GM21737 (cell line): ENCODE results near the gene PLEKHN1.

Experiments used
- ATAC-seq: cut with Tn5 transposase; IDR thresholded peaks from one replicate; pipeline ENCODE4 v1.9.1; 2021; ENCODE audit warnings: mild to moderate bottlenecking, moderate library complexity; ENCODE audit not compliant: unreplicated experiment

PLEKHN1 gene

GRCh38 chr1:966135-966703 lies at the start of gene PLEKHN1:
PLEKHN1 (plus strand) TSS chr1:966482; CDS start chr1:966532, 50 bp downstream.
- ATAC-seq: peak; percentile 19

DNA sequence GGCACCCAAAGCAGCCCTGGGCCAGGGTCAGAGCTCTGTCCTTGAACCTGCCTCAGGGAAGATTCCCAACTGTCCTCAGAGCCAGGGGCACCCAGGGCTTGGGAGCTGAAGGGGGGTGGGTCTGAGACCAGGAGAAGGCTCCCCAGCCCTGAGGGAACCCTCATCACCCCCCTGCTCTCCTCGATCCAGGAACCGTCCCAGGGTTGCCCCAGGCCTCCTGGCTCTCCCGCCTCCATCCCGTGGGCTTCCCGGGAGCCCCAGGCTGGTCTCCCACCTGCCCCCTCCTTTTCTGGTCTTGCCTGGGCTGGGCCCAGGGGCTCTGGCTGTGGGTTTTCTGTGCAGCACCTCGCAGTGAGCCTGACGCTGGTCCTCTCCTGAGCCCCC lies 49.2 kb upstream of the PLEKHN1 start:
- ATAC-seq: no peak

DNA sequence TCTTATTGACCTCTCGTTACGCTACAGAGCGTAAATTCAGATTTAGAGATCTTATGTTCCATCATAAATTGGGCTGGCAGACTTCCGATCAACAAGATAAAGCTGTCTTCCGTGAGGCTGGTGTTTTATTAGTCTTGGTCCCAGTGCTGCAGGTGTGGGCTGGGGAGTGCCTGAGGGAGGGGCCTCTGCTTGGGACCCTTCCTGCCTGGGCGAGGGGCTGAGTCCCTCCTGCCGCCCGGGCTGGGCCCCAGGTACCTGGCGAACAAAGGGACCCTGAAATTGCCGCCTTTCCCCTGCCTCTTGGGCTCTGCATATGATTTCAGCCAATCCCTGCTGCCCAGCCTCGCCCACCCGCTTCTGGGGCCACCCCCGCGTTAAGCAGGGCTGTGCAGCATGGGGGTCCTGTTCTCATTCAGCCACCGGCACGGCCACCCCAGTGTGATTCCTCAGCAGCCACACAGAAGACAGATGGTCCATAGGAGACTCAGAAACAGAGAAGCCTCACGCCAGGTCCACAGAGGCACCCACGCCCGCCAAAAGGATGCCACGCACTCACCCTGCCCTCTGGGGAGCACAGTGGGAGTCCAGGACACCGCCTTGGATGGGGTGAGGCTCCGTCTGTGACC lies 48.7 kb upstream of the PLEKHN1 start:
- no peak for ATAC-seq

DNA sequence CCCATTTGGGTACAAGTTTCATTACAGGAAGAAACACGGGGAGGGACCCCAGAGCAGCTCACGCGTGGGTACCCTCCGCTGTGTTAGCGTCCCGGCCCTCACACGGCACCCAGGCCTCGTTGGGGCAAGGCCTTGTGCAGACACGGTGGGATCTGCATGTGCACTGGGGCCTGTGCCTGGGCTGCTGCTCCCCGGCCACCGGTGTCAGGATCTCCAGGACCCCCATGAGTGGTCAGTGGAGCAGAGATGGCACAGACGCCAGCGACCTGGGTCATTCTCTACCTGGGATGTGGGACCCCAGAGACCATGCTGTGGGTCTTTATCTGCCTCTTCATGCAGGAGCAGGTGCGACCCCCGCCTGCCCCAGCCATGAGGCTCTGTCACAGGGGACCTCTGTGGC lies 47.9 kb upstream of the PLEKHN1 start:
- no peak for ATAC-seq

DNA sequence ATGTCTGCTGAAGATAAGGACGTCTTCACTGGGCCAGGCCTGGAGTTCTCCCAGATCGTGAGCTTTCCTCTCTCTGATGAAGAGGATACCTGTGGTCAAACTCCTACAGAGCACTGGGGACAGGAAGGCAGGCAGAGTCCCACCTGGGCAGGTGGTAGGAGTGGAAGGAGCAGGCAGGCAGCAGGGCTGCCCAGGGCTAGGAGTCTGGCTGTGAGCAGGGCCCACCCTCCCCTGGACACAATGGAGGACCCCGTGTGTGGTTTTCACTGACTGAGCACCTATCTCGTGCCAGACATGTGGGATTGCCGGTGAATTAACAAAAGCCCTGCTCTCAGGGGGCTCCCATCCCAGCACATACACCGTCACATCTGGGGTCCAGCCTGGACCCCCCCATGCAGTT lies 47.4 kb upstream of the PLEKHN1 start:
- no peak for ATAC-seq

DNA sequence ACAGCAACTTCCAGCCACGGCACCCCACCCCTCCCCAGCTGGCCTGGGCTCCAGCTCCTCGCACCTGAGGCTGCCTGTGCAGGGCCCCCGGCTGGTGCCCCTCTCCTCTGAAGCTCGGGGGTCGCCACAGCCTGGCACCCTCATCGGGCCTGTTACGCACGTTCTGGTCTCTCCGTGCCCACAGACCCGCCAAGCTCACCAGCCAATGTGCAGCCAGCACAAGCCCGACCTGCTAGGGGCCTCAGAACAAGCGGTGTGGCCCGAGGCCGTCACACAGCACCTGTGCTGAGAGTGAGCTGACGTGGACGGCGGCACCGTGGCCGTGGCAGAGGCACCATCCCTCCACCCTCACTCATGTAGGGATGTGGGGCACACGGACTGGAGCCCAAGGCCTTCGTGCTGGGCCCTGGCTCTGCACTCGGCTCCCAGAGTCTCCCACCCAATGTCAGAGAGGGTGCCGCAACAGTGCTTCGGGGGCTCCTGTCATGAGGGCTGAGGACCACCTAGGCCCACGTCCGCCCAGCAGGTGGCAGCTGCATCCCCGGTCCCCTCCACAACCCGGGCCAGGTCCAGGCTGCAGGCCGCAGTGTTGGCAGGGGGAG lies 46.9 kb upstream of the PLEKHN1 start:
- no peak for ATAC-seq

GRCh38 chr1:920010-920409 lies 46.3 kb upstream of the PLEKHN1 start:
- ATAC-seq: no peak

GRCh38 chr1:920521-920920 lies 45.8 kb upstream of the PLEKHN1 start:
- no peak for ATAC-seq

- no peak for ATAC-seq
These were observed 45.1 kb upstream of the PLEKHN1 start for GRCh38 chr1:921011-921837.

- no peak for ATAC-seq
These were observed 42.9 kb upstream of the PLEKHN1 start, which contains the start of gene SAMD11 for GRCh38 chr1:923131-923990. SAMD11 (plus strand) TSS chr1:923923; CDS start chr1:924432, 509 bp downstream.

DNA sequence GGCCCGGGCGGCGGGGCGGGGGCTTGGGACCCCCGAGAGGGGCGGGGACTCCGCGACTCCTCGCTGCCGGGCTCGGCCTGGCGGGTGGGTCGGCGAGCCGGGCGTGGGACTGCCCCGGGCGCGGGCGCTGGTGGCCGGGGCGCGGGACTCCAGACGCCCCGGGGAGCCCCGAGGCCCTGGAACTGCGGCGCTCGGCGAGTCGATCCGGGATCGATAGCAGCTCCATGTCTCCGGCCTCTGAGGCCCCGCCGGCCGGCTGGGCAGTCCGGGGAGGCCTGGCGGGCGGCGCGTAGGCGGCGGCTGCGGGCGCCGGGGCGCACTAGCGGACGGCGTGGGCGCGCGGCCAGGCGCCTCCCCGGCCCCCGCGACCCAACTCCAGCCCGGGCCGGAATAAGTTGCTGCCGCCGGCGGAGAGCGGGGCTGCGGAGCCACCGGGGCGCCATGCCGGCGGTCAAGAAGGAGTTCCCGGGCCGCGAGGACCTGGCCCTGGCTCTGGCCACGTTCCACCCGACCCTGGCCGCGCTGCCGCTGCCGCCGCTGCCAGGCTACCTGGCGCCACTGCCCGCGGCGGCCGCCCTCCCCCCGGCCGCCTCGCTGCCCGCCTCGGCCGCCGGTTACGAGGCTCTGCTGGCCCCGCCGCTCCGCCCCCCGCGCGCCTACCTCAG lies 42.2 kb upstream of the PLEKHN1 start:
- no peak for ATAC-seq

DNA sequence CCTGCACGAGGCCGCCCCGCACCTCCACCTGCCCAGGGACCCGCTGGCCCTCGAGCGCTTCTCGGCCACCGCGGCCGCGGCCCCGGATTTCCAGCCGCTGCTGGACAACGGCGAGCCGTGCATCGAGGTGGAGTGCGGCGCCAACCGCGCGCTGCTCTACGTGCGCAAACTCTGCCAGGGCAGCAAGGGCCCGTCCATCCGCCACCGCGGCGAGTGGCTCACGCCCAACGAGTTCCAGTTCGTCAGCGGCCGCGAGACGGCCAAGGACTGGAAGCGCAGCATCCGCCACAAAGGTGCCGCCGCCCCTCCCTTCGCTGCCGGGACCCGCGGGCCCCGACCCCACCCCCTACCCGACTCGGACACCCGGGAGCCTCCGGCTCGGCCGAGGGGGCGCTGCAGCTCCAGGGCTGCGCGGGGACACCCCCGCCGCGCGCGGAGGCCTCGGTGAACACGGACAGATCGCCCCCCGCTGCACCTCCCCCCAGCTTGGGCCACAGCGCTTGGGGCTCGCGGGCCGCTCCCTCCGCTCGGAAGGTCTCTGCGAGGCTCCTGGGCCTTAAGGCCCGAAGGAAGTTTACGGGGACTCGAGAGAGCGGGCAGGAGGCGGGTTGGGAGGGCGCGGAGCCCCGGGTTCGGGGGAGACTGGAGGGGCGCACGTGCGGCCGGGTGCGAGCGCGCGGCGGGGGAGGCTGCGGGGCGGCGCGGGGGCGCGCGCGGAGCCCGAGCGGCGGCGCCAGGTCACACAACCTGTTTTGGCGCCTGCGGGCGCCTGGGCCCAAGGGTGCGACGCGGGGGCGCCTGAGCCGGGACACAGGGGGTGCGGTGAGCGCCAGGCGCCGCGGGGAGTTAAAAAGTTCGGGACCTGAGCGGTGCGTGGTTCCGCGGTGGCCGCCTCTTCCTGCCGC lies 41.4 kb upstream of the PLEKHN1 start:
- no peak for ATAC-seq

- no peak for ATAC-seq
These were observed 40.5 kb upstream of the PLEKHN1 start for GRCh38 chr1:925561-926421.

DNA sequence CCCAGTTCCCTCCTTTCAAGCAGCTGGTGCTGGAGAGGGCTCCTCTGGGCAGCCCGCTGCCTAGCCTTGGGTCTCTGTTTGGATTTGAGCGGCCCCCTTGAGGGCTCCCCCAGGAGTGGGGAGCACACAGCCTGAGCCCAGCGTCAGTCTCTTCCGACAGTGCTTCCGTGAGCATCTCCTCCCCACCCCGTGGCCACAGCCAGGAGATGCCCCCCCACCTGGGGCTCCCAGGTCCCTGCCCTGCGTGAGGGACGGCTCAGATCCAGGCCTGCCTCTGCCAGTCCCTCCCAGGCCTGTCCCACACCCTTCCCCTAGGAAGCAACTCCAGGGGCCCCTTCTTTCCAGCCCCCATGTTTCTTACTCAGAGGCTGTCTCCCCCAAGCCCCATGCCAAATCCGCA lies 39.0 kb upstream of the PLEKHN1 start:
- ATAC-seq: no peak

DNA sequence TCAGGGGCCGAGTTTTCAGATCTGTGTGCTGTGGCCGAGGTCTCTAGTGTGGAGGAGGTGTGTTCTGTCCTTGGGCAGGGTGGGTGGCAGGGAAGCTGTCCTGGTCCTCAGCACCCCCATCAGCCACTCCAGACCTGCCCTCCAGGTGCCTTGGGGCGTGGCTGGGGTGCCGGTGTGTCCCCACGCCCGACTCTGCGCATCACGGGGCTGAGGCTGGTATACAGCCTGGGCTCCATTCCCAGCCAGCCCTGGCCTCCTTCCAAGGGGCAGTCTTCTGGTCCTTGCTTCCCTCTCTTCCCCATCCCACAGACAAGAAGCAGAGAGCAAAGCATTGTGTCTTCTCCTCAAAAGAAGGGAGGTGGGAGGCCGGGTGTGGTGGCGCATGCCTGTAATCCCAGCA lies 38.5 kb upstream of the PLEKHN1 start:
- ATAC-seq: no peak

- ATAC-seq: no peak
These were observed 37.2 kb upstream of the PLEKHN1 start for GRCh38 chr1:928825-929661.
